HEK293T (cell line): ENCODE results near the gene CYP1A1.
"Not testable (repeated sequence)": the region's sequence is repeated elsewhere in the genome, so short reads cannot be mapped to it uniquely, and the experiment has no call there.

Experiments used
- BHLHE40 ChIP-seq: fragments of 450-650 bp; IDR thresholded peaks from 2 replicates; pipeline ENCODE4 v1.6.1; 2016; ENCODE audit warnings: mild to moderate bottlenecking, moderate library complexity, borderline replicate concordance
- ELF4 ChIP-seq: fragments of 450-650 bp; IDR thresholded peaks from 2 replicates; pipeline ENCODE4 v1.6.1; 2017; ENCODE audit warnings: antibody characterized with exemption
- FOXA1 ChIP-seq: fragments of 450-650 bp; IDR thresholded peaks from 2 replicates; pipeline ENCODE4 v1.6.1; 2016; ENCODE audit warnings: mild to moderate bottlenecking
- FOXM1 ChIP-seq: fragments of 450-650 bp; IDR thresholded peaks from 2 replicates; pipeline ENCODE4 v1.6.1; 2017; ENCODE audit warnings: mild to moderate bottlenecking, borderline replicate concordance
- LEF1 ChIP-seq: fragments of 450-650 bp; IDR thresholded peaks from 2 replicates; pipeline ENCODE4 v1.6.1; 2017; ENCODE audit warnings: mild to moderate bottlenecking, borderline replicate concordance
- SP1 ChIP-seq: fragments of 450-650 bp; IDR thresholded peaks from 2 replicates; pipeline ENCODE4 v1.6.1; 2017
- TARDBP ChIP-seq: fragments of 450-650 bp; IDR thresholded peaks from 2 replicates; pipeline ENCODE4 v1.6.1; 2016
- ZNF384 ChIP-seq: fragments of 450-650 bp; IDR thresholded peaks from 2 replicates; pipeline ENCODE4 v1.6.1; 2016
- TF ChIP-seq, protein P1 (sequence below): fragments of 450-650 bp; IDR thresholded peaks from 2 replicates; pipeline ENCODE4 v1.6.1; 2016

GRCh38 chr15:74729372-74729771, 4.0 kb upstream of the CYP1A1 start:
- TF ChIP-seq, protein P1, sequence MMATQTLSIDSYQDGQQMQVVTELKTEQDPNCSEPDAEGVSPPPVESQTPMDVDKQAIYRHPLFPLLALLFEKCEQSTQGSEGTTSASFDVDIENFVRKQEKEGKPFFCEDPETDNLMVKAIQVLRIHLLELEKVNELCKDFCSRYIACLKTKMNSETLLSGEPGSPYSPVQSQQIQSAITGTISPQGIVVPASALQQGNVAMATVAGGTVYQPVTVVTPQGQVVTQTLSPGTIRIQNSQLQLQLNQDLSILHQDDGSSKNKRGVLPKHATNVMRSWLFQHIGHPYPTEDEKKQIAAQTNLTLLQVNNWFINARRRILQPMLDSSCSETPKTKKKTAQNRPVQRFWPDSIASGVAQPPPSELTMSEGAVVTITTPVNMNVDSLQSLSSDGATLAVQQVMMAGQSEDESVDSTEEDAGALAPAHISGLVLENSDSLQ, result not testable (repeated sequence)
- not testable (repeated sequence) for TF ChIP-seq SP1, BHLHE40, ELF4, FOXA1, LEF1, TARDBP, FOXM1, ZNF384
